ENCODE data around the gene CSH1.
"Not testable (repeated sequence)": the region's sequence is repeated elsewhere in the genome, so short reads cannot be mapped to it uniquely, and the experiment has no call there.

The CSH1 gene

DNA sequence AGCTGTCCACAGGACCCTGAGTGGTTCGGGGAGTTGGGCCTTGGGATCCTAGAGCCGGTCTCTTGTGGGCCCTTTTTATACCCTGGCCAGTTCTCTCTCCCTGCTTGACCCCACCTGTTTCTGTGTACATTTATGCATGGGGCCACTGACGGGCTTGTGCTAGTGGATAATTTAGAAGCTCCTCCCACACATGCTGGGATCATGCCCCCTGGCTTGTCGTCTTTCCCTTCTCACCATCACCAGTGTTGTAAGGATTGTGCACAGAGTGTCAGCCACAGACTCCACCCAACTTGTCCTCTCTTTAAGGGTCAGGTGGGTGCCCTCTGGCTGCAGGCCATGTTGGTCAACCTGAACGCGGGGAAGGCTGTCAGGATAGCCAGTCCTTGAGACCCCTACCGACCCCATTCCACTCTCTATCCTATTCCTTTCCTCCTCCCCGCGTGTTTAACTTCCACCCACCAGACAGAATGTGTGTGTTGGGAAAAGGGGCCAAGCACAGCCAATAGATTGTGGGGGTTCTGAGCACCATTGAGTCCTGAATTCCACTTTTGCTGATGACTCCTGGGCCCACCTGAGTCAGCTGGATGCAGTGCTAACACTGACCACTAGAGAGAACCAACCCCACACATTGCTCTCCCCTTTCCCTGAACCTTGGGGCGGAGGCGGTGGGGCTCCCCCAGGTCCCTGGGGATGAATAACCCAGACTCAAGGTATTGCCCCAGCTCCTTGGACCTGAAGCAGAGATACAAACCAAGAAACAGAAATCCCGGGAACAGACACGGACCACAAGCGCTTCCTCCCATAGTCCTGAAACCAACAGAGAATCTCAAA, at the start of gene CSH1:
Gene CSH1 (minus strand): TSS at position 51 of the 831 bp plus-strand sequence. CDS start 63 bp downstream, outside the sequence.
- DNase-seq (ENCODE audit: low read depth in 2 of 2): not testable (repeated sequence)

DNA sequence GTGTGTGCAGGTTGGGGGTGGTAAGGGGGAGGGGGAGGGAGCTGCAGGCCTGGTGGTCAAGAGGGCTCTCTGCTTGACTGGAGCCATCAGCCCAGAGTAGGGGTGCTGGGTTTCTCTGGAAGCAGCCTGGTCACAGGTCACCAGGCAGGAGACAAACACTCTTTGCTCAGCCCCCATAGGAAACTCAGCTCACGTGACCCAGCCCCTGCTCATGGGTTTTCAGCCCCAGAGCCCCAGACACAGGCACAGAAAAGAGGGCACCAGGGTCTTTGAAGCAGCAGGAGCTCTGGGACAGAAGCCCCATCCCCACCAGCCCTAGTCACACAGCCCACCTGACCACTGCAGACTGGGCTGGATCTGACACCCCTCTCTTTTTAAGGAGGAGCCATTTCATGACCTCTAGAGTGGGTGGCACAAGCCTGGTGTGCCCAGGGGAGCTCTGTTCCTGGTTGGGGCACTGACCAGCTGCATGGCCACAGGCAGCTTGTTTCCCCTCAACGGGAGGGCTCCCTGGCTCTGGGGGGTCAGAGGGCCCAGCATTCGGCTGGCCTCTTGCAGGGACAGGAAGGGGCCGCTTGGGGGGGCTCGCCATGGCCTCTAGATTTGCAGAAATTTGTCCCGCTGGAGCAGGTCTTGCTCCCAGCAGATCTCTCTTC, 49.5 kb upstream of the CSH1 start:
- no peak for DNase-seq (ENCODE audit: low read depth in 2 of 2)

DNA sequence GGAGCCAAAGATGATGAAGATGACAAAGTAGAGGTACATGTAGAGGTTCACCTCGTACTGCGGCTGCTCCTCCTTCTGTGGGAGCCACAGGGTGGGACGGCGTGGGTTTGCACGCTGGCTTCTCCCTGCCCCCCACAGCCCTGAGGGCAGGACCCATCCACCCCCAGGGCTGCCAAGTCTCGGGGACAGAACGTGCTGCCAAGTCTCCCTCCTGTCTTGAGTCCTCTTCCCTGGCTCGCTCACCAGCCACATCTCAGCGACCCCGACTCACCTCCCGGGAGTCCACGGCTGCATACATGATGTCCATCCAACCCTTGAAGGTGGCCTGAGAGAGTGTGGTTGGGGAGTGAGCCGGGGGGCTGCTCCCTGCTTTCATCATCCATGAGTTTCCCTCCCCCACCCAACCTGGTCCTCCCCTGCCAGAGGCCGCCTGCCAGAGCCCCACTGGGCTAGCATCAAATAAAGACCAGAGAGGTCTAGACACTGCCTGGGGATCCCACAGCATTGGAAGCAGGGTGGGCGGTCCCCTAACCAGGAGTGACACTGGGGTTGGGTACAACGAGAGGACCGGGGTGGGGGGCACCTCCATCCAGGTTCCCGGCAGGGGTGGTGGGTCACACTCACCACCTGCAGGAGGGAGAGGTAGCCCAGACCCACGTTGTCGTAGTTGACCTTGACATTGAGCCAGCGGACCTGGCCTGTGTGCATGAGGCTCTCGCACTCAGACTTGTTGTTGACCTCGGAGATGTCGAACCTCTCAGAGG, 48.5 kb upstream of the CSH1 start:
- DNase-seq (ENCODE audit: low read depth in 2 of 2): no peak

DNA sequence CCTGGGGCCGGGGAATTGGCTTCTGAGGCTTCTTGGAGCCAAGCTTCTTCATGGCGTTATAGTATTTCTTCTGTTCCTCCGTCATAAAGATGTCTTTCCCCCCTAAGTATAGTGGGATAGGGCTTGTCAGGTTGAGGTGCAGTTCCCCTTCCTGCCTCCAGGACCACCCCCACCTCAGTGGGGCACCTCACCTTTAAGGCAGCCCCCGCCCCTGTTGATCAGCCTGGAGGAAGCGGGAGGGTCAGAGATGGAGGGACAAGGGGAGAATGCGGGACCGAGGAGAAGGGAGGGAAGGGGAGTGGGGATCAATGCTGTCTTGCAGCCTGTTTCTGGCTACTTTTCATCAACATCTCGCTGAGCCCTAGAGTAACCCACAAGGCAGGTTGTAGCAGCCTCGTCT, 47.4 kb upstream of the CSH1 start:
- no peak for DNase-seq (ENCODE audit: low read depth in 2 of 2)

DNA sequence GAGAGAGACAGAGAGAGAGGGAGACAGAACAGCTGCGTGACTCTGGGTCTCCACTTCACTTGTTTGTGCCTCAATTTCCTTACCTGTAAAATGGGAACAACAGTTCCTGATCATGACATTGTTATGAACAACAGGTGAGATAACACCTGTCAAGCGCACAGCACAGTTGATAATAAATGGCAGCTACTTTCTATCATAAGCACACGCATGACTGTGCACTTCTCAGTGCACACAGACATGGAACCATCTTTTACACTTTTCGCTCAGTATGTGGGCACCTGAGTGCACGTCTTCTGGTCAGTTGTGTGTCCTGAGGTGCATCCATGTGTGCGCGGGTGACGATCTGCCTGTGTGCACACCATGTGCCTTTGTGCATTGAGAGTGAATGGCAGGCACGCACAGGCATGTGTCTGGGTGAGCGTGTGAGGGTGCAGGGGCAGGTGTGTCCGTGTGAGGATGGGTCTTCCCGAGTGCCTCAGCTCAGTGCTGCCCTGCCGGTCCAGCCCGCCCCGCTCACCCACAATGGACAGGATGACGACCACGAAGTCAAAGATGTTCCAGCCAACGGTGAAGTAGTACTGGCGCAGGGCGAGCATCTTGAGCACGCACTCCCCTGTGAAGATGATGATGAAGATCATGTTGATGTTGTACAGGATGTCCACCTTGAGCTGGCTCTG, 46.1 kb upstream of the CSH1 start:
- DNase-seq (ENCODE audit: low read depth in 2 of 2): no peak

DNA sequence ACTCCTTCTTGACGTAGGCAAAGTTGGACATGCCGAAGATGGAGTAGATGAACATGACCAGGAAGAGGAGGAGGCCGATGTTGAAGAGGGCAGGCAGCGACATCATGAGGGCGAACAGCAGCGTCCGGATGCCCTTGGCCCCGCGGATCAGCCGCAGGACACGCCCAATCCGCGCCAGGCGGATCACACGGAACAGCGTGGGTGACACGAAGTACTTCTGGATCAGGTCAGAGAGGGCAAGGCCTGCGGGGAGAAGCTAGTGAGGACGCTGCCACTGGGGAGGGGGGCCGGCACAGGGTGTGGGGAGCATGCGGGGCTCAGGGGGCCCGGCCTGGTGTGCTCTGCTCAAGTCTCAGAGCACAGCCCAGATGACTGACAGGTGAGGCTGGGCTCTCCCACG, 45.4 kb upstream of the CSH1 start:
- no peak for DNase-seq (ENCODE audit: low read depth in 2 of 2)

DNA sequence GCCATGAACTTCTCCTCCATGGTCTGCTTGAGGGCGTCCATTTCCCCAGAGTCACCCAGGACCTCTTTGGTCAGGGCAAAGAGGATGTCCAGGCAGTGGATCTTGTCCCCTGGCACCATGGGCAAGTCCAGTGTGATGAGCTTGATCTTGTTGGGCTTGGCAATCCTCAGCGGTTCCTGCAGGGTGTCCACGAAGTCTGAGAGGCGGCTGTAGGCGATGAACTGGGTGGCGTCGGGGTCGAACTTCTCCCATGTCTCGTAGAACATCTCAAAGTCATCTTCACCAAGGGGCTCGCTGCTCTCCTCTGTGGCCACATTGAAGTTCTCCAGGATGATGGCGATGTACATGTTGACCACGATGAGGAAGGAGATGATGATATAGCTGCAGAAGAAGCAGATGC, 44.8 kb upstream of the CSH1 start:
- DNase-seq (ENCODE audit: low read depth in 2 of 2): no peak

DNA sequence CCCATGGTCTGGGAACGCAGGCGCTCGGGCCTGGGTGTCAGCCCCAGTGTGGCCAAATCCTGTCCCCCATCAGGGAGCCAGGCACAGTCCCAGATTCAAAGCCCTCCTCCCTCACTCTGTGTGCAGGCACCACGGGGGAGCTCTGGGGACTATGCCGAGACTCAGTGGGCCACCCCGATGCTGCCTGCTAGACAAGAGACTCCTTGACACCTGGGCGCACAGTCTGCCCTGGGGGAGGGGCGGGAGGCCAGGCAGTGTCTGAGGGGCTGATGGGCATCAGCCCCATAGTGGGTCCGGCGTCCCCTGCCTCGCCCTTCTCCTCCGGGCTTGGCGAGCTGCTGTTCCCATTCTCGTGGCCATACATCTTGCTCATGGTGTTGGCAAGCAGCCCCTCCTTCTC, 44.2 kb upstream of the CSH1 start:
- no peak for DNase-seq (ENCODE audit: low read depth in 2 of 2)

DNA sequence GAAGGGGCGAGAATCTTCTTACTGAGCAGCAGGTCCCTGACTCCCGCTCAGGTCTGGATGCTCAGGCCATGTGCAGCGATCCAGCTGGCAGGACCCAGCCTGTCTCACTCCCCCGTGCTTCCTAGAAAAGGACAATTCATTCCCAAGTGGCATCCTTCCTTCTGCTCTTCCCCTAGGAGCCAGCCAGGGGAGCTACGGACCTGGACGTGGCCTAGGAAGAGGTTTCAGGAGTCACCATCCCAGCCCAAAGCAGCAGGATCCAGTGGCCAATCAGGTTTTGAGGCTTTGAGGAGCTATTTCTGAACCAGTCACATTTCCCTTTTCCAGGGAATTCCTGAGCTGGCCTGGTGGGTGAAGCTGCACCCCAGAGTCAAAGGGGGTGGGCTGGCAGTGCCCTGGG, 43.5 kb upstream of the CSH1 start:
- no peak for DNase-seq (ENCODE audit: low read depth in 2 of 2)

DNA sequence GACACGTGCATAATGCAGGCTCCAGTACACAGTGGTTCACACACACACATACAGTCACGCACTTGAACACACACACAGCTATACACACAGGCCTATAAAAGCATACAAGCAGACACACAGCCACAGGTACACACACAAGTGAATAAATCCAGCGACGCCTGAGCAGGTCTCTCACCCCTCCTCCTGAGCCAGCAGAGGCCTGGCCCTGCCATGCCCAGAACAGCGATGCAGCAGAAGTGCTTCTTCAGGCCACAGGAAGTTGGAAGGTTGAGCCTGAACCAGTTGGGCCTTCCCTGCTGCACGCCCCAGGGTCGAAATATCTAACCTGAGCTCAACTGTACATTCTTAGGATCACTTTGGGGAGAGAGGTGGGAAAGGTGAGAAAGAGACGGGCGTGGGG, 43.0 kb upstream of the CSH1 start:
- DNase-seq (ENCODE audit: low read depth in 2 of 2): no peak

DNA sequence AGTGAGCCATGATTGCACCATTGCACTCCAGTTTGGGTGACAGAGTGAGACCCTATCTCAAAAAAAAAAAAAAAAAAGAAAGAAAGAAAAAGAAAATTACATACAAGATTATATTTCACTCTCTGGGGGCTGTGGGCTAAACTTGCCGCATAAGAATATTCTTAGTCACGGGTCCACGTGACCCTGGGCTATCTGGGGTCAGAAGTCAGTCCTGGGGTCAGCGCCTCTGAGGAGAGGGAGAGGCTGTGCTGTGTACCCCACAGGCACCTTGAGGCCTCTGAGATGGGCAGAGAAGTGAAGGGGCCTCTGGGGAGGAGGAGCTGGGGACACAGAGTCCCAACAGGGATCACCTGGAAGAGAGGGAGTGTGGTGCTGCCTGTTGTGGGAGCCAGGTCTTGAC, 41.5 kb upstream of the CSH1 start:
- DNase-seq (ENCODE audit: low read depth in 2 of 2): no peak

DNA sequence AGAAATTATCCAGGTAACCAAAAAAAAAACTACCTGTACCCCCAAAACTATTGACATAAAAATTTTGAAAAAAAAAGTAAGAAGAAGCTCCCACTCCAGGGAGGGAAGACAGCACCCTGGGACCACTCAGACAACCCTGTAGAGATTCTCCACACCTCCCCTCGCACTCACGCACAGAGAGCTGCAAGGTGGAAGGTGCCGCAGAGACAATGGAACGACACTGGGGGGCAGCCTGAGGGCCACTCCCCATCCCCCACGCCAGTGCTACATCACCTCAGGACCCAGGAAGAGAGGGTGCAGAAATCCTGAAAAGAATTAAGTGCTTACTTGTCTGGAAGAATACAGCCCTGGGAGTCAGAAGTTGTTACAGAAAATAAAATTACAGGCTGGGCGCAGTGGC, 40.9 kb upstream of the CSH1 start:
- DNase-seq (ENCODE audit: low read depth in 2 of 2): no peak

DNA sequence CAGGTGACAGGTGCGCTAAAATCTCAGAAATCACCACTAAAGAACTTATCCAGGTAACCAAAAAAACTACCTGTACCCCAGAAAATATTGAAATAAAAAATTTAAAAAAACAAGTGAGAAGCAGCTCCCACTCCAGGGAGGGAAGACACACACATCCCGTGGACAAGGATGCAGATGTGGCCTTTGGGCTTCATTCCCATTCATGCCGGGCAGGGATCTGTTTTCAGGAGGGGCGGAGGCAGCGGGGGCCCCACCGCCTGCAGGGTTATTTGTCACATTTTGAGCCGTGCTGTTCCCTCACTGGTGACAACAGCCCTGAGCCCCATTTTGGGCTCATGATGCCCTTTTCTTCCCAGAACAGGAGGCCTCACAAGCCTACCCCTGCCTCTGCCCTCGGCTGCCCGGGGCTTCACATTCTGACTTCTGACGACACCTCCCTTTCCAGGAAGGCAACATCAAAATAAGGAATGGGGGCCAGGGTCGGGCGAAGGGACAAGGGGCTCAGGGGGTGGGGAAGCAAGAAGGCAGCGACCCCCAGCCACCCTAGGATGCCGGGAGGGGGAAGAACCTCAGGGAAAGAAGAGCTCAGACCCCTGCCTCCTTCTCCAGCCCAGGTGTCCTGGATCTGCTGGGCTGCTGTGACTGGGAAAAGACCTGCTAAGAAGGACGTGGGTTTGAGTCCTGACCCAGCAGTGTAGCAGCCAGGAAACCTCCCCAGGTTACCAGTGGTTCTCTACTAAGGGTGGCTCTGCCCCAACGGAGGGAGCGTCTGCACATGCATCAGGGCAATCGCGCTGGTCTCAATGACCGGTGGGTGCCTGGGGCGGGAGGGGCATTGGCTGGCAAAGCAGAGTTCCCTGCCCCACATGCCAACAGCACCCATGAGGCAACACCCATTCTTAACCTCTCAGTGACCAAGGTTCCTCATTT, 38.1 kb upstream of the CSH1 start:
- DNase-seq (ENCODE audit: low read depth in 2 of 2): no peak

DNA sequence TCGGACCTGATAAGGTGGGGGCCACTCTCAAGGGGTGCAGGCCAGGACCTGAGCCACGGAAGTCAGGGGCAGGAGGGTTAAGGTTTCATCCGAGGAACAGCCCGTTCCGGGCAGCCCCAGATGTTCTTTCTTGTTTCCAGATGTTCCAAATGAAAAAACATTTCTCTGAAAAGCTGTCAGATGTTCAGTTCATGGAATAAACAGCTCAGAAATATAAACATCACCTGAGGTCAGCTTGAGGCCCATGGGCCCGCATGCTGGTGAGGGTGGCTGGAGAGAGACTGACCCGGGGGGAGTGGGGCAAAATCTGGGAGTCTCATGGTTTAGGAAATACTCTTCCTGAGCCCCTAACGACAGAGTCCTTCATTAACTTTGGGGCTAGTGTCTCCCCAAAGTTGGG, 37.2 kb upstream of the CSH1 start:
- DNase-seq (ENCODE audit: low read depth in 2 of 2): no peak

DNA sequence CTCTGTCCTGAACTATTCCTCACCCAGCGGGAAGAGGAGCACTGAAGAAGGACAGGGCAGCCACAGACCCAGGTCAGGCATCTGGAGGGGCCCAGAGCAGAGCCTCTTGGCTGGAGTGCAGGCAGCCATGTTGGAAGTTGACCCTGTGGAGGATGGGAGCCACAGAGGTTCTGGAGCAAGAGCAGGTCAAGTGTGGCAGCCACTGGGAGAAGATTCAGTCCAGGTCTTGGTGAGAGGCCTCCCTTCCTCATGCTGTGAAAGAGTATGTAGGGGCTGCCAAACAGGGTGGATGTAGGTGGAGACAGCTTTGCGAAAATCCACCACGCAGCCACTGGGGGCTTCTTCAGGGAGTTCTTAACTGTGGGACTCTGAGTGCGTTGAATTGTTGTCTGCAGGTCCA, 36.3 kb upstream of the CSH1 start:
- no peak for DNase-seq (ENCODE audit: low read depth in 2 of 2)

DNA sequence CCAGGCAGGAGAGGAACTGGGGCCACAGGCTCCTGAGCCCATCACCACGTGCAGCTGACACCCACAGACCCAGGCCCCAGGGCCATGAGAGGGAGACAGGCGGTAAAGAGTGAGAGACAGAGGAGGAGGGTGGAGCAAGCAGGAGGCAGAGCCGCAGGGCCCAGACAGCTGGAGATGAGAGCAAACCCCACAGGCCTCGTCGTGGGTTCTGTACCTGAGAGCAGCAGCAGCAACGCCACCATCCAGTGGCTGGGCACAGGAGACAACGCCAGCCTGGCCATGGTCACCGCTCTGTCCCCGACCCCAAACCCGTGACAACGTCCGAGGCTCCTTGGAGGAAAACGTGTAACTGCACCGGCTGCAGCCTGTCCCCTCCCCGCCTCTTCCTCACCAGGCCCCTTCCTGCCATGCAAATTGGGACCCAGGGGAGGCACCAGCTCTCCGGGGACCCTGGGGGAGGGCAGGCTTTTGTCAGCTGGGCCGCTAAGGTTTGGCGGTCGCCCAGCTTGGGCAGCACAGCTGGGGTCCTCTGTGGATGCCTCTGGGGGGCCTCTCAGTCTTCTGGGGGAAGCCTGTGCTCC, 35.7 kb upstream of the CSH1 start, which contains the start of gene CD79B:
Gene CD79B (minus strand): TSS at position 351 of the 581 bp plus-strand sequence. CDS start 70 bp downstream, at position 281.
- DNase-seq (ENCODE audit: low read depth in 2 of 2): no peak

DNA sequence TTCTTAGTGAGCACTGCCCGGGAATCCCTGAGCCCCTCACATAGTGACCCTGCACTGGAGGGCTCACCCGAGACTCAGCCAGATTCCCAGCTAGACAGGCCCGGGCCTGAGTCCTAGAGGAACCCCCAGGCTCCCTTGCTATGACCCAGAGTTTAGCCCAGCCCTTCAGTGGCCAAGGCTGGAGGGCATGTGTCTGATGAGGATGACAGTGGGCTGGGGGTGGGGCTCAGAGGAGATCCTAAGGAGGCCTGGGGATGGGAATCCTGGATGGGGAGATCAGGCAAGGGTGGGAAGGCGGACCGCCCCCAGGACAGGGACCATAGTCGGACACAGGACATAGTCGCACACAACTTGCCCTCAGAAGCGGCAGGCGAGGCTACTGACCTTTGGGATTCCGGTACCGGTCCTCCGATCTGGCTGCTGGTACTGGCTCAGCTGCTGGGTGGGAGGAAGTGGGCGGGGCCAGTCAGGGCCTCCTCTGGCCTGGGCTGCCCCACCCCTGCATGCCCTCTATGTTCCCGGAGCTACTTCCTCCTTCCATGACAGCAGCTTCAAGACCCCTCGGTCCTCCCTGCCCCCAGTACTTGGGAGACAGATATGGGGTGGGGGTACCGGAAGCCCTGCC, 34.7 kb upstream of the CSH1 start:
- no peak for DNase-seq (ENCODE audit: low read depth in 2 of 2)

DNA sequence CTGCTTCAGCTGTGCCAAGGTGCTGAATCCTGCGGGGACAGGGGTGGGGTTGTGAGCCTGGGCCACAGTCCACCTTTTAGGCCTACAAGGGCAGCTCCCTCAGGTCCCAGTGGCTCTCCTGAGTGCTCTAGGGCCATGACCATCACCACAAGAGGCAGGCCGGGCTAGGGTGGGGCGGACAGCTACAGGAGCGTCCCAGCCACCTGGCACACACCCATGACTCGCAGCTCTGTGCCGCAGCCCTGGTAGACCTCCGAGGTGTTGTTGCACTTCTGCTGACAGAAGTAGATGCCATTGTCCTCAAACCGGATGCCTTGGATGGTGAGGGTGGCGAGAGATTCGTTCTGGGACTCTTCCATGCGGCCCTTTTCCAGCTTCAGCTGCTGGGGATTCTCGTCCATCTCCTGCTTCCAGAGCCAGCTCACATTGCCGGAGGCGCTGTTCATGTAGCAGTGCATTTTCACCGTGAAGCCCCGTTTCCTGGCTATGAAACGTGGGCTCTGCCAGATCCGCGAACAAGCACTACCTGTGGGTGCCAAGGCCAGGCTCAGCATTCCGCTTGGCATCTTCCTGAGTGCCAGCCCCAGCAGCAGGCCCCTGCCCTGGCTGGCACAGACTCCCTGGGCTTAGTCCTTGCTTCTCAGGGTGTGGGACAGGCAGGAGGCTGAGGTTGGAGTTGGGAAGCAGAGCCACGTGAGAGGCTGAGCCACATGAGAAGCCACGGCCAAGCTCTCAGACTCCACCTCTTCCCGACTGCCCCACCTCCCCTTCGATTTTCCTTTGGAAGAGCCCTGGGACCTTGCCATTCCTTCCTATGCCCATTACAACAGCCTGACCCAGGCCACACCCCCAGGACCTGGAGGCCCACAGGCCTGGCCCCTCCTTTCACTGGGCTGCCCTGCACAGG, 33.7 kb upstream of the CSH1 start:
- DNase-seq (ENCODE audit: low read depth in 2 of 2): no peak

Data from fibroblast of skin of left biceps (primary cell).